Measurements from ENCODE around the gene BARHL2.

Gene BARHL2

DNA sequence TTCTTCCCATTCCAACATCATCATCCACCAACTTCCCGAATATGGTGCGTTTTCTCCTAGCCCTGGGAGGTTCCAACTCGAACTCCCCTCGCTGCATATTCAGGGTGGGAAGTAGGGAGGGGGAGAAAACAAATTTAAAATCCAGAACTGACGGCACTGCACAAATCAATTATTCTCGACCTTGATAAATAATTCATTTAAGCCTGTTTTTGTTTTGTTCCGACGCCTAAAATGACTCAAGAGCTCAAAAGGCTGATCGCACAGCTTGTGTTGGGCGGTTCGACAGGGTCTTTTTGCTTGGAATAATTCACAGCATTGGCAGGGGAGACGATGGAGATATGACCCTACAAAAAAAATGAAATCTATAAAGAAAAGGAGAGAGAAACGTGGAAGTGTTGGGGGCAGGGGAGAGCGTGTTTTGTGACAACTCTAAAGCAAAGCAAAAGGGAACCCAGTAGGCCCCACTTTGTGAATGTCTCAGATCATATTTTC is 3.1 kb upstream of the BARHL2 start:
- ChIA-PET POLR2A (no interaction called here), CTCF (interaction anchor here (0.6 to 2.5 kb wide), 6 partner anchors 10 to 446 kb away, joined by 3 to 19 read pairs (median 6); no protein-coding TSS in a partner anchor)
- TF ChIP-seq SP7 (tag by site-specific recombination; IDR thresholded peaks at IDR 0.05) (no peak), RBAK (tag by site-specific recombination; IDR thresholded peaks at IDR 0.05) (no peak), INSM2 (tag by site-specific recombination; IDR thresholded peaks at IDR 0.05) (no peak), KLF9 (tag by site-specific recombination; IDR thresholded peaks at IDR 0.05; ENCODE audit: low read depth) (no peak), KLF17 (tag by site-specific recombination; IDR thresholded peaks at IDR 0.05) (no peak), WT1 (tag by site-specific recombination; IDR thresholded peaks at IDR 0.05) (no peak), ZNF433 (tag by site-specific recombination; IDR thresholded peaks at IDR 0.05; ENCODE audit: low read depth) (no peak), PRDM2 (tag by site-specific recombination; IDR thresholded peaks at IDR 0.05; ENCODE audit: borderline replicate concordance) (no peak), ZNF488 (tag by site-specific recombination; IDR thresholded peaks at IDR 0.05) (no peak)
- TF ChIP-seq, protein P1, sequence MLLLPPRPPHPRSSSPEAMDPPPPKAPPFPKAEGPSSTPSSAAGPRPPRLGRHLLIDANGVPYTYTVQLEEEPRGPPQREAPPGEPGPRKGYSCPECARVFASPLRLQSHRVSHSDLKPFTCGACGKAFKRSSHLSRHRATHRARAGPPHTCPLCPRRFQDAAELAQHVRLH (tag by site-specific recombination; IDR thresholded peaks at IDR 0.05): no peak
- TF ChIP-seq, protein P2, sequence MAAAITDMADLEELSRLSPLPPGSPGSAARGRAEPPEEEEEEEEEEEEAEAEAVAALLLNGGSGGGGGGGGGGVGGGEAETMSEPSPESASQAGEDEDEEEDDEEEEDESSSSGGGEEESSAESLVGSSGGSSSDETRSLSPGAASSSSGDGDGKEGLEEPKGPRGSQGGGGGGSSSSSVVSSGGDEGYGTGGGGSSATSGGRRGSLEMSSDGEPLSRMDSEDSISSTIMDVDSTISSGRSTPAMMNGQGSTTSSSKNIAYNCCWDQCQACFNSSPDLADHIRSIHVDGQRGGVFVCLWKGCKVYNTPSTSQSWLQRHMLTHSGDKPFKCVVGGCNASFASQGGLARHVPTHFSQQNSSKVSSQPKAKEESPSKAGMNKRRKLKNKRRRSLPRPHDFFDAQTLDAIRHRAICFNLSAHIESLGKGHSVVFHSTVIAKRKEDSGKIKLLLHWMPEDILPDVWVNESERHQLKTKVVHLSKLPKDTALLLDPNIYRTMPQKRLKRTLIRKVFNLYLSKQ (tag by site-specific recombination; IDR thresholded peaks at IDR 0.05; ENCODE audit: borderline replicate concordance): no peak
- Histone ChIP-seq H3K27ac (ENCODE audit: extremely low read depth, low read depth, low read length) (no peak overlapping the region), H3K9me3 (ENCODE audit: control insufficient read depth, insufficient read depth, low read depth, low read length) (no peaks in the 10 kb centered on the region), H3K4me1 (ENCODE audit: control insufficient read depth, insufficient read depth, low read length) (peaks cover 3% of the 10 kb centered on the region; the same call in 1 of the 2 replicates), H3K36me3 (ENCODE audit: control insufficient read depth in 2 of 2, insufficient read depth in 1 of 2, low read length in 2 of 2) (no peaks in the 10 kb centered on the region), H3K4me3 (ENCODE audit: low read depth, low read length) (no peak overlapping the region)

Measured in HEK293 (cell line).